Brain microvascular endothelial cell (primary cell): ENCODE measurements around the gene HLA-E.
A peak's percentile ranks its signal among the peaks of the same experiment; 100 is the strongest.
"Not testable (repeated sequence)": the region's sequence is repeated elsewhere in the genome, so short reads cannot be mapped to it uniquely, and the experiment has no call there.

Source experiments
- DNase-seq: peaks from one replicate; pipeline ENCODE4 v3.0.0-alpha.2; 2020
- H3K27ac ChIP-seq: fragments of 250-450 bp; sonication (Bioruptor Pico); 2 replicates; pipeline ENCODE4 v1.5.1; 2020; ENCODE audit warnings: mild to moderate bottlenecking, moderate library complexity
- H3K27me3 ChIP-seq: fragments of 250-450 bp; sonication (Bioruptor Pico); replicated peaks from 2 replicates; pipeline ENCODE4 v1.5.1; 2020; ENCODE audit warnings: mild to moderate bottlenecking
- H3K36me3 ChIP-seq: fragments of 250-450 bp; sonication (Bioruptor Pico); replicated peaks from 2 replicates; pipeline ENCODE4 v1.5.1; 2020; ENCODE audit warnings: mild to moderate bottlenecking
- H3K4me3 ChIP-seq: 2 replicates; pipeline ENCODE4 v1.5.1; 2011; ENCODE audit warnings: low read depth, mild to moderate bottlenecking, control low read depth, low read length, moderate library complexity
- CTCF ChIP-seq: IDR thresholded peaks from 2 replicates; pipeline ENCODE4 v1.5.1; 2011; ENCODE audit warnings: low read depth, mild to moderate bottlenecking, moderate library complexity, low read length, control low read depth, inconsistent platforms; ENCODE audit errors: missing control alignments
- in situ Hi-C: cut with HindIII; loops from 2 replicates; pipeline ENCODE4 v1.10.0; 2017; ENCODE audit warnings: low sequenced_read_pairs, low pct_ligation_motif_present

HLA-E gene

GRCh38 chr6:30465595-30466306 lies 23.6 kb upstream of the HLA-E start:
- Histone ChIP-seq H3K4me3 (no peak overlapping the region), H3K27ac (no peak overlapping the region), H3K36me3 (no peaks in the 10 kb centered on the region), H3K27me3 (peaks cover 77% of the 10 kb centered on the region)
- TF ChIP-seq CTCF, result no peak
- in situ Hi-C loops, result no loop called here
- no peak for DNase-seq

GRCh38 chr6:30470968-30471367 lies 18.3 kb upstream of the HLA-E start:
- Histone ChIP-seq H3K27me3 (peaks cover 35% of the 10 kb centered on the region), H3K36me3 (no peaks in the 10 kb centered on the region), H3K27ac (no peak overlapping the region), H3K4me3 (no peak overlapping the region)
- no peak for TF ChIP-seq CTCF
- in situ Hi-C loops, result no loop called here
- no peak for DNase-seq

GRCh38 chr6:30475116-30475515 lies 14.2 kb upstream of the HLA-E start:
- H3K4me3 ChIP-seq, in situ Hi-C loops, H3K27ac ChIP-seq, DNase-seq, H3K36me3 ChIP-seq: not testable (repeated sequence)
- peaks cover 20% of the 10 kb centered on the region for H3K27me3 ChIP-seq

- H3K27me3 ChIP-seq, result peaks cover 34% of the 10 kb centered on the region
- no peaks in the 10 kb centered on the region for H3K36me3 ChIP-seq
- DNase-seq, result no peak
- H3K27ac ChIP-seq, result no peak overlapping the region
- no peak overlapping the region for H3K4me3 ChIP-seq
- in situ Hi-C loops, result no loop called here
- no peak for TF ChIP-seq CTCF
Observed at GRCh38 chr6:30480536-30481156, 8.7 kb upstream of the HLA-E start.

- H3K27ac ChIP-seq, result no peak overlapping the region
- in situ Hi-C loops, result no loop called here
- TF ChIP-seq CTCF, result peak; percentile 12
- no peaks in the 10 kb centered on the region for H3K36me3 ChIP-seq
- H3K4me3 ChIP-seq, result no peak overlapping the region
- DNase-seq, result no peak
- peaks cover 34% of the 10 kb centered on the region for H3K27me3 ChIP-seq
Observed at GRCh38 chr6:30481211-30481964, 7.9 kb upstream of the HLA-E start.

- H3K27ac ChIP-seq, in situ Hi-C loops, H3K36me3 ChIP-seq, H3K4me3 ChIP-seq: not testable (repeated sequence)
- peak; percentile 70 for DNase-seq
- TF ChIP-seq CTCF, result peak; percentile 87
- H3K27me3 ChIP-seq, result peaks cover 34% of the 10 kb centered on the region
Observed at GRCh38 chr6:30481965-30482644, 7.2 kb upstream of the HLA-E start.
